Memory B cell (primary cell): Measurements from ENCODE around the gene GMDS.
A peak's percentile ranks its signal among the peaks of the same experiment; 100 is the strongest.

Source experiments
- ATAC-seq: fragments of 150-1000 bp; cut with Tn5 transposase; 2 replicates; pipeline ENCODE4 v1.10.0; 2021; ENCODE audit warnings: low read depth, mild to moderate bottlenecking, moderate library complexity
- DNase-seq, 2 donors: peaks; one replicate each; pipeline ENCODE4 v3.0.0; 2022; ENCODE audit warnings: low spot score in 2 of 2
- H3K27ac Mint-ChIP-seq: one replicate; pipeline ENCODE4 v1.8.0; 2022; ENCODE audit warnings: mild to moderate bottlenecking, moderate library complexity, mixed read lengths
- H3K27me3 Mint-ChIP-seq: one replicate; pipeline ENCODE4 v1.8.0; 2022; ENCODE audit warnings: mixed read lengths
- H3K36me3 Mint-ChIP-seq: one replicate; pipeline ENCODE4 v1.8.0; 2022; ENCODE audit warnings: mild to moderate bottlenecking, mixed read lengths
- H3K4me1 Mint-ChIP-seq: one replicate; pipeline ENCODE4 v1.8.0; 2022; ENCODE audit warnings: mixed read lengths
- H3K4me3 Mint-ChIP-seq: one replicate; pipeline ENCODE4 v1.8.0; 2022; ENCODE audit warnings: mild to moderate bottlenecking, moderate library complexity, mixed read lengths
- H3K9me3 Mint-ChIP-seq: one replicate; pipeline ENCODE4 v1.8.0; 2022; ENCODE audit warnings: mixed read lengths

The GMDS gene

DNA sequence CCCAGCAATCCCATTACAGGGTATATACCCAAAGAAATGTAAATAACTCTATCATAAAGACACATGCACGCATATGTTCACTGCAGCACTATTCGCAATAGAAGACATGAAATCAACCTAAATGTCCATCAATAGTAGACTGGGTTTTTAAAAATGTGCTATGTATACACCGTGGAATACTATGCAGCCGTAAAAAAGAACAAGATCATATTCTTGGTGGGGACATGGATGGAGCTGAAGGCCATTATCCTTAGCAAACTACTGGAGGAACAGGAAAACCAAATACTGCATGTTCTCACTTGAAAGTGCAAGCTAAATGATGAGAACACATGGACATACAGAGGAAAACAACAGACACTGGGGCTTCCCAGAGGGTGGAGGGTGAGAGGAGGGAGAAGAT is 201.2 kb downstream of the GMDS start:
- no peaks in the 10 kb centered on the region for H3K27me3 Mint-ChIP-seq
- peaks cover 4% of the 10 kb centered on the region for H3K9me3 Mint-ChIP-seq
- DNase-seq = no peak
- no peak overlapping the region for H3K27ac Mint-ChIP-seq
- peaks cover 4% of the 10 kb centered on the region for H3K36me3 Mint-ChIP-seq
- no peak overlapping the region for H3K4me3 Mint-ChIP-seq
- H3K4me1 Mint-ChIP-seq = no peaks in the 10 kb centered on the region
- ATAC-seq = no peak

DNA sequence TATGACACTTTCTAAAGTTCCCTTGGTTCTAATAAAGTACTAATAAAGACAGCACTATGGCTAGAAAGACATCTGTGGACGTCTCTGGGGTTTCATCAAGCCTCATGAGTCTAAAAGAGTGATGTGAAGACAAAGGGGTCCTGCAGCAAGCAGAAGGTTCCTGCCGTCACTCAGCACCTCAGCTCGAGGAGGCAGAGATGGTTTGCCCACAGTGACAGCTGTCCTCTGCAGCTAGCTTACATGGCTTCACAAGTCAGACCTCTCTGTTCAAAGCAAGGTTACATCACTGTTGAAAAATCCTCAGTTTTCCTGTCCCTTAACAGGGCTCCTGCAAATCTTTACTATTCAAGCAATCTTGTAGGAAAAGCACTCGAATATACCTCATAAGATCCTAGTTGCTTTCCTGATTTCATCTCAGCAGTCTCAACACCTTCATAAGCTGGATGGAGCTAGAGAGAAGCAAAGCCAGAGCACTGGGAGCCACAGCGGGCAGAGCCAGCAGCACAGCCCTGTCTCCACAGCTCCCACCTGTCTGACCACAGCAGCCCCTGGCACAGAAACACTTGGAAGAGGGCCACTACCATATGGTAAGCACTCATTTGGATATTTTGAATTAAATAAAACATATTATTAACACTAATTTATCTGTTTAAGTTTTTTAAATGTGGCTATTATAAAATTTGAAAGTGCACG is 202.3 kb downstream of the GMDS start:
- ATAC-seq = no peak
- Mint-ChIP-seq H3K4me1 (no peaks in the 10 kb centered on the region), H3K36me3 (peaks cover 4% of the 10 kb centered on the region)

DNA sequence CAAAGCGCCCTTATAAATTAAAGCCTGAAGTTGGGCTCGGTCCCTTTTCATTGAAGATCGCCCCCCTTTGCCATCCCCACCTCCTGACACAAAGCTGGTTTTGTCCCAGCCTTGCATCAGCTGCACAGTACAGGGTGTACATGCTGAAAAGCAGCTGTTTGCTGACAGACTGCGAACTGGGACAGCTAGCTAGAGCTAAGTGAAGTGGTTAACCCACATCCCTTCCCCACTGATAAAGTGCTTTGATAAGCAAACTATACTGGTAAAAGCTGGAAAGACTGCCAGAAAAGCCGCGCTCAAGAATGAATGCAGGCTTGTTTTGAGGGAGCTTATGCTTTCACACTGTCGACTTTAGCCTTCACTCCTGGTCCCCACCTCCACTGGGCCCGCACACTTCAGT is 207.3 kb downstream of the GMDS start:
- Mint-ChIP-seq H3K9me3 (no peaks in the 10 kb centered on the region), H3K36me3 (no peaks in the 10 kb centered on the region), H3K27me3 (no peaks in the 10 kb centered on the region), H3K4me3 (no peak overlapping the region), H3K4me1 (no peaks in the 10 kb centered on the region), H3K27ac (no peak overlapping the region)
- ATAC-seq = no peak
- no peak for DNase-seq

More for the DNA sequence above, 202.3 kb downstream of the GMDS start:
- H3K27me3 Mint-ChIP-seq = no peaks in the 10 kb centered on the region
- no peak overlapping the region for H3K27ac Mint-ChIP-seq
- H3K4me3 Mint-ChIP-seq = no peak overlapping the region
- H3K9me3 Mint-ChIP-seq = peaks cover 4% of the 10 kb centered on the region
- no peak for DNase-seq

DNA sequence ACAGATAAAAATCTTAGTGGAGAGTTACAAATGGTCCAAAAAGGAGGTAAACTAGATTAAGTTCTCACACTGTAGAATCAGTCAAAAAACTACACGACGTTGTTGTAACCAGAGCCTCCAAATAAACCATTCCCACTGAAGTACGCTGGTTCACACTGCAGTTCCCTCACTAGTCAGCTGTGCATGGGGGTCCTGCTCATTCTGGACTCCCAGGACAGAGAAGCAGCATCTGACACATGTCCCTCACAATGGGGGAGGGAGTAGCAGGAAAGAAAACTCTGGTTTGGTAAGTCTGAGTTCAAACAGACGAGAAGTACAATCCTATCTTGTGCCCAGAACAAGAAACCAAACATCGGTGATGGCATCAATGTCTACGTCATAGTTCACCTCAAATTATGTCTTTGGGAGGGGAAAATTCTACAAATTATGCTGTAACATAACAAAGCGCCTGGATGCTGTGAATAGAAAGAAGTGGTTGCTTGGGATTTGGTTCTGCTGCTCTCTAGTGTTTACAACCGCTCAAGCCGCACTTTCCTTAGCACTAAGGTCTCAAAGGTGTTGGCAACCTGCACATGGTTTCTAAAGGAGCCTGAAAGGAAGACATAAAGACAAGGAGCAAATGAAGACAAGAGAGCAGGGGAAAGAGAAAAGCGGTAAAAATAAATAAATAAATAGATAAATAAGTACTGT is 208.0 kb downstream of the GMDS start:
- DNase-seq = no peak
- no peaks in the 10 kb centered on the region for H3K27me3 Mint-ChIP-seq
- H3K27ac Mint-ChIP-seq = no peak overlapping the region
- no peaks in the 10 kb centered on the region for H3K36me3 Mint-ChIP-seq
- H3K4me3 Mint-ChIP-seq = no peak overlapping the region
- no peaks in the 10 kb centered on the region for H3K4me1 Mint-ChIP-seq
- no peak for ATAC-seq
- no peaks in the 10 kb centered on the region for H3K9me3 Mint-ChIP-seq

DNA sequence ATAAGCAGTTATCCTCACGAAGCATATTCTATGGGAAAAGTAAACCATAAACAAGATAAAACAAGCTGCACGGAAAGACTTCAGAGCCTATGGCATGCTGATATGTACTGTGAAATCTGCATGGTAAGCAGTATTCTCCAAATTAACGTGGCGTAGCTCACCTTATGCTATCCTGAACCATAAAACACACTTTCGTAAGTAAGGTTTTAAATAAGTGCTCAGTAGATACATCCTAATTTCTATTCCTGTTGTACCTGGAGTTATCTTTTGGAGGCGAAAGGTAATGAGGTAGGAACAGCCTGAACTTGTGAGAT is 208.7 kb downstream of the GMDS start:
- no peaks in the 10 kb centered on the region for H3K9me3 Mint-ChIP-seq
- H3K4me1 Mint-ChIP-seq = no peaks in the 10 kb centered on the region
- ATAC-seq = no peak
- no peak for DNase-seq
- H3K4me3 Mint-ChIP-seq = no peak overlapping the region
- no peaks in the 10 kb centered on the region for H3K27me3 Mint-ChIP-seq
- H3K27ac Mint-ChIP-seq = no peak overlapping the region
- no peaks in the 10 kb centered on the region for H3K36me3 Mint-ChIP-seq

DNA sequence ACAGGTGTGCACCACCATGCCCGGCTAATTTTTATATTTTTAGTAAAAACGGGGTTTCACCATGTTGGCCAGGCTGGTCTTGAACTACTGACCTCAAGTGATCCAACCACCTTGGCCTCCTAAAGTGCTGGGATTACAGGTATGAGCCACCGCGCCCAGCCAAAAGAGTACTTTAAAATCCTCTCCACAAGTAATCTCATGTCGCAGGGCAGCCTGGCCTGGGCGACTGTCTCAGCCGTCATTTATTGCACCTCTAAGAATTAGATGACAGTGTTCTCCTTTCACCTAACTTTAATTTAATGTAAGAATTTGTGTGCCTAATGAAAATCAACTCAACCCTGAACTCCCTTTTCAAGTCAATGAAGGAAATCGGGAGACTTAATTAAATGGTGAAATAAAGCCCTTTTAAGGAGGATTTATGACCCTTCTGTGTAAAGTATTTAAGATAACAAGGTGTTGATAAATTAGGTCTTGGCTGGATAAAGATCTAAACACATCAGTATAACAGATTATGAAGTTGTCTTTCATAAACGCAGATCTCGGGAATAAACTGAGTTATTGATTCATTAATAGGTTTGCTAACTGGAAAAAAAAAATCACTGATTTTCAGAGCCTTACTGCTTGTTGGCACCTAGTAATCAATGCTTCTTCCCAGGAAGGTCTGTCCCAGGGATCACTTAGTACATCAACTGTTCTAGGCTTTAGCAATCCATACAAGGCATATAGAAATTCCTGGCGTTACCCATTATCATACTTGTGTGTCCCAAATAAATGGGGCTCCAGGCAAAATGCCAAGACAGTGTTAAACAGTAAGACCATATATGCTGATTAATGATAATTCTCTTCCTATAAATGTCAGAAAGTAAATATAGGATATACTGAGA is 209.3 kb downstream of the GMDS start:
- Mint-ChIP-seq H3K36me3 (no peaks in the 10 kb centered on the region), H3K9me3 (no peaks in the 10 kb centered on the region), H3K27me3 (no peaks in the 10 kb centered on the region), H3K4me3 (no peak overlapping the region), H3K27ac (no peak overlapping the region), H3K4me1 (no peaks in the 10 kb centered on the region)
- DNase-seq (no peak), ATAC-seq (no peak)

DNA sequence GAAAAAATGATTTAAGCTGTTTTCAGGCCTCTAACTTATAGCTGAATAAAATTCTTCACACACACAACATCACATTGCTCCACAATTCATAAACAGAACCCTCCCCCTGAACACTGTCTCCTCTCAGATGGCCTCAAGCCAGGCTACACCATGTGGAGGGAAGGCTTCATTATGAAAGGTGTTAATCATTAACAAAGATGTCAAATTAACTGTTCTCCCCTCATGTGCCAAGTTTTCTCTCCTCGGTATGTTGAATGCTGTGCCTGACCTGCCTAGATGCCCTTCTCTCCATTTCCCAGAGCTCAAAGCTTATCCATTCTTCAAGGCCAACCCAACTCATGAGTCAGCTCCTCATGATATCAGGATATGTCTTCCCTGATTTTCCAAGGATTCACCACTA is 210.4 kb downstream of the GMDS start:
- no peaks in the 10 kb centered on the region for H3K27me3 Mint-ChIP-seq
- no peaks in the 10 kb centered on the region for H3K9me3 Mint-ChIP-seq
- DNase-seq (no peak), ATAC-seq (no peak)
- H3K4me1 Mint-ChIP-seq = no peaks in the 10 kb centered on the region
- no peaks in the 10 kb centered on the region for H3K36me3 Mint-ChIP-seq
- no peak overlapping the region for H3K27ac Mint-ChIP-seq
- H3K4me3 Mint-ChIP-seq = no peak overlapping the region

DNA sequence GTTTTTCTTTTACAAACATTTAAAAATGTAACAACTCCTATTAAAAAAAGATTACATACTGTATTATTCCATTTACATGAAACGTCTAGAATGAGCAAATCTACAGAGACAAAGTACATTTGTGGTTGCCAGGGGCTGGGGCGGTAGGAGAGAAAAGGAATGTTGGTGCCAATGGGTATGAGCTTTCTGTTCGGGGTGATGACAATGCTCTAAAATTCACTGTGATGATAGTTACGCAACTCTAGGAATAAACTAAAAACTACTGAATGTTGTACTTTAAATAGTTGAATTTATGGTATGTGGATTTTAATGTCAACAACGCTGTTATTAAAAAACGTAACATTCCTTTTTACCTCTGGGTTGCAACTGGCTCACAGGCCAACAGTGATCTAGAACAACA is 211.1 kb downstream of the GMDS start:
- Mint-ChIP-seq H3K36me3 (no peaks in the 10 kb centered on the region), H3K27ac (no peak overlapping the region), H3K9me3 (no peaks in the 10 kb centered on the region), H3K27me3 (no peaks in the 10 kb centered on the region), H3K4me1 (no peaks in the 10 kb centered on the region), H3K4me3 (no peak overlapping the region)
- no peak for ATAC-seq
- DNase-seq = no peak

DNA sequence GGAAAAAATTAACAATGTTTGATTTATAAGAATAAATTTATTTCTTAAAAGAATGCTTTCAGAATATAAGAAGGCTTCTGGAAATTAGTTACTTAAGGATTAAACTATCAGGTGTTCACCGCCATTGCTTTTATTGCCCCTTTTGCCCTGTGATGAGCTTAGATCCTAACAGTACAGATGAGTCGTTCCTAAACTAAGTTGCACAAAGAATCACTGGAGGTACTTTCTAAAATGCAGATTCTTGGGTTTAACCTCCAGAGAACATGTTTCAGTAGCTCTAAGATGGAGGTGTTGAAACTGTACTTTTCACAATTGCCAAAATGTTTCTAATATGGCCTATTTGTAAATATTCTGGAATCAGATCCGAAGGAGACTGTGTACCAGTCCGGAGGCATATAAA is 211.9 kb downstream of the GMDS start:
- H3K4me1 Mint-ChIP-seq = peaks cover 3% of the 10 kb centered on the region
- no peaks in the 10 kb centered on the region for H3K9me3 Mint-ChIP-seq
- no peak for DNase-seq
- no peaks in the 10 kb centered on the region for H3K36me3 Mint-ChIP-seq
- ATAC-seq = no peak
- no peaks in the 10 kb centered on the region for H3K27me3 Mint-ChIP-seq
- no peak overlapping the region for H3K4me3 Mint-ChIP-seq
- H3K27ac Mint-ChIP-seq = no peak overlapping the region

DNA sequence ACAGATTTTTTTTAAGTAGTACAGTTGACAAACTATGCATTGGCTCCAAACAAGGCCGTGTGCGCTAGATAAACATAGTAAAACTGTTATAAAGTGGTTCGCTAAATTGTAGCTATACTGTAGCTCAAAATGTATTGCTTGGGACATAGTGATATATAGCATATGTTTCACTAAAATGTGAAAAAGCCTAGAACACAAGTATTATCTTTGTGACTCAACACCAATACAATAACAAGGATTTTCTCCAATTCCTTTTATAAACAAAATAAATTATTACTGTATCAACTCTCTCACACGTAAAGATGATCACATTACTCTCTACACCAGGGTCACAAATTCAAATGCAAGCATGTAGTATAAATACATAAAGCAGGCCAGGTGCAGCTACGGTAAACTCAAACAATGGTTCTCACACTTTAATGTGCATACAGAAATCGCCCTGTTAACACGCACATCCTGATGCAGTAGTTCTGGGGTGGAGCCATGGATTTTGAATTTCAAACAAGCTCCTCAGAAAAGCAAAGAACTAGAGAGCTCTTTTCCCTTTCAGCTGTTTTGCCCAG is 214.6 kb downstream of the GMDS start:
- DNase-seq (no peak), ATAC-seq (no peak)
- Mint-ChIP-seq H3K4me3 (no peak overlapping the region), H3K36me3 (peaks cover 2% of the 10 kb centered on the region), H3K27ac (no peak overlapping the region), H3K9me3 (no peaks in the 10 kb centered on the region), H3K27me3 (no peaks in the 10 kb centered on the region), H3K4me1 (peaks cover 6% of the 10 kb centered on the region)

DNA sequence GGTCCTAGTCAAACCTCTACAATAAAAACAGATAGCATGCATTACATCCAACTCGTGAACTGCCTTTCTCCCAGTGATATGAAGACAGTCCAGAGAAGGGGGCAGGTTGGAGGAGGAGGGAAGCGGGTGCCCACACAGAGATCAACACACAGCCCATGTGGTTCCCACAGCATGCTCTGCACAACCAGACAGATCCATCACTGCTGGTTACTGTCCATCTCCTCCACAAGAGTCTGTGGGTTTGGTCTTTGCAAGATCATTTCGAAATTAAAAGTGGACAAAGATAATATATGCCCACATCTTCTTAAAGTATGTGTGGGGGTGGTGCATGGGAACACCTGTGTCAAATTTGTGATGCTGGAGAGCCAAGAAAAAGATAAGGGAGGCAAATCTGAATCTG is 215.5 kb downstream of the GMDS start:
- Mint-ChIP-seq H3K4me3 (no peak overlapping the region), H3K27ac (no peak overlapping the region), H3K36me3 (peaks cover 2% of the 10 kb centered on the region), H3K4me1 (peaks cover 6% of the 10 kb centered on the region), H3K9me3 (no peaks in the 10 kb centered on the region), H3K27me3 (no peaks in the 10 kb centered on the region)
- DNase-seq (no peak), ATAC-seq (no peak)

DNA sequence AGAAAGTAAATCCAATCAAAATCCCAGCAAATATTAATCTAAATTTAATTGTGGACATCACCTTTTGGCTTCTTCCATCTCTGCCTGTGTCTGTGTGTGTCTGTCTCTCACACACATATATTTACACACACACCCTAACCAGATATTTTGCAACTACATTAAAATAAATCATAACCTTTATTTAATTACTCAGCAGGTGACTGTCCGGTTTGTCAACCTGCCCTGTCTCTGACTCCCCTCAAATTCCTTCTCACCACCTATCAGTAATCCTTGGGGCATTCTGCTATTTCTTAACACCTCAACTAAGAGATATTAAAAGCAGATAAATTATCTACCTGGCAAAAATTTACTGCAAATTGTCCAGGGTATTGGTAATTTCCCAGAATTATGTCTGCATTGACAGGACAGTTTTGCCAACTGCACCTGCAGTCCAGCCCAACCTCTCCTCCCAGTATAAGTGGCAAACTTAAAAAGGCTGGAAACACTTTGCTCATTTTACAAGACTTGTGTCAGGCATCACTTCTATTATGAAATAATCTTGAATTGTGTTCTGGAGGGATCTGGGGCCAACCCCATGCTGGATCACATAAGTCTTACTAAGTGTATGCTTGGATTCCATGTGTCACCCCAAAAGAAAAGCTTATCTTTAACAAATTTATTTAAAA is 216.1 kb downstream of the GMDS start:
- no peak overlapping the region for H3K27ac Mint-ChIP-seq

DNA sequence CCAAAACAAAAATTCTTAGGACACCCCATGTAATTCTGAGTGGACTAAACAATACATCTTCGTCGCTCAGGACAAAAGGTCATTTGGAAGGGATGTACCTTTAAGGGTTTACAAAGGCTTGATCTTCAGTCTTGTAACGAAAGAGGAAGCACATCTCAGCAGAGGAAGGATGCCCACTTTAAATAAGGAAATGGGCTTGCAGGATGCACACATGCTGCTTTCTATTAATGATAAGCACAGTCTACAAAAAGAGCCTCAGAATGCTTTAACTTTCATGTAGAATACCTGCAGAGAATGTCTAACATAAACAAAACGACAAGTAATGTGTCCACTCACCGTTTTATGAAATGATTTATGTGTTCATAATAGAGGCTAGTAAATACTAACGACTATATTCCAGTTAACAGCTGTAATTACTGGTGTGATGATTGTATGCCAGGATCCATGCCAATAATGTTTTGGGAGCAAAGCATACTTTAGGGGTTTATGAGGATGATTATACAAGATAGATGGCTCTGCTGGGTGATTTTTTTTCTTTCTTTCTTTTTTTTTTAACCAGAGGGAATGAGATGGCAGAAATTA is 216.9 kb downstream of the GMDS start:
- ATAC-seq (peak; percentile 96), DNase-seq (peak in 1 of 2 donors; percentile 17)
- no peaks in the 10 kb centered on the region for H3K27me3 Mint-ChIP-seq
- peaks cover 6% of the 10 kb centered on the region for H3K4me1 Mint-ChIP-seq
- H3K9me3 Mint-ChIP-seq = no peaks in the 10 kb centered on the region
- no peak overlapping the region for H3K27ac Mint-ChIP-seq
- peaks cover 2% of the 10 kb centered on the region for H3K36me3 Mint-ChIP-seq
- no peak overlapping the region for H3K4me3 Mint-ChIP-seq

More for the DNA sequence above, 216.1 kb downstream of the GMDS start:
- Mint-ChIP-seq H3K4me3 (no peak overlapping the region), H3K36me3 (peaks cover 2% of the 10 kb centered on the region), H3K9me3 (no peaks in the 10 kb centered on the region), H3K4me1 (peaks cover 6% of the 10 kb centered on the region), H3K27me3 (no peaks in the 10 kb centered on the region)
- ATAC-seq = no peak
- DNase-seq = no peak
